Ishikawa (cell line): ENCODE data around the gene CHM.

Source experiments
- CEBPB ChIP-seq: IDR thresholded peaks from 2 replicates; pipeline ENCODE4 v1.6.1; 2012
- CREB1 ChIP-seq: IDR thresholded peaks from 2 replicates; pipeline ENCODE4 v1.6.1; 2012; ENCODE audit warnings: low read depth
- EGR1 ChIP-seq: IDR thresholded peaks from 2 replicates; pipeline ENCODE4 v1.6.1; 2012
- EP300 ChIP-seq: IDR thresholded peaks from 2 replicates; pipeline ENCODE4 v1.6.1; 2012; ENCODE audit warnings: borderline replicate concordance
- FOXM1 ChIP-seq: IDR thresholded peaks from 2 replicates; pipeline ENCODE4 v1.6.1; 2012; ENCODE audit warnings: low read depth, borderline replicate concordance
- MAX ChIP-seq: IDR thresholded peaks from 2 replicates; pipeline ENCODE4 v1.6.1; 2012
- REST ChIP-seq: IDR thresholded peaks from 2 replicates; pipeline ENCODE4 v1.6.1; 2012; ENCODE audit warnings: low read depth, mild to moderate bottlenecking
- TAF1 ChIP-seq: IDR thresholded peaks from 2 replicates; pipeline ENCODE4 v1.6.1; 2012; ENCODE audit warnings: low read depth, mild to moderate bottlenecking
- TEAD4 ChIP-seq: IDR thresholded peaks from 2 replicates; pipeline ENCODE4 v1.6.1; 2012
- USF1 ChIP-seq: IDR thresholded peaks from 2 replicates; pipeline ENCODE4 v1.6.1; 2012
- YY1 ChIP-seq: IDR thresholded peaks from 2 replicates; pipeline ENCODE4 v1.6.1; 2012; ENCODE audit warnings: low read depth
- ZBTB7A ChIP-seq: IDR thresholded peaks from 2 replicates; pipeline ENCODE4 v1.6.1; 2012; ENCODE audit warnings: low read depth

GRCh38 chrX:86023811-86024210, 23.5 kb downstream of the CHM start:
- TF ChIP-seq FOXM1 (no peak), CREB1 (no peak), REST (no peak), EP300 (no peak), YY1 (no peak), EGR1 (no peak), USF1 (no peak), TEAD4 (no peak), MAX (no peak), TAF1 (no peak), ZBTB7A (no peak), CEBPB (no peak)
